Endodermal cell (in vitro differentiated cells): Measurements from ENCODE around the gene TP73. TPM values are rescaled to one million over a fixed set of nuclear protein-coding genes. Genes with fewer than 3 reads are reported as not detected.

Source experiments
- DNase-seq: peaks from one replicate; pipeline ENCODE4 v3.0.0-alpha.2; 2017
- H3K27ac ChIP-seq: 2 replicates; pipeline ENCODE4 v1.5.1; 2013; ENCODE audit warnings: mild to moderate bottlenecking, low read depth, low read length, moderate library complexity
- H3K27me3 ChIP-seq: 2 replicates; pipeline ENCODE4 v1.6.1; 2013; ENCODE audit warnings: mild to moderate bottlenecking, low read length, moderate library complexity; ENCODE audit not compliant: insufficient read depth, control insufficient read depth, poor library complexity, severe bottlenecking
- H3K36me3 ChIP-seq: 2 replicates; pipeline ENCODE4 v1.7.0; 2013; ENCODE audit warnings: mild to moderate bottlenecking, low read length, moderate library complexity; ENCODE audit not compliant: control insufficient read depth, insufficient read depth
- H3K4me1 ChIP-seq: one replicate; pipeline ENCODE4 v1.7.0; 2013; ENCODE audit warnings: low read length; ENCODE audit not compliant: control insufficient read depth, insufficient read depth
- H3K4me3 ChIP-seq: 2 replicates; pipeline ENCODE4 v1.5.1; 2013; ENCODE audit warnings: mild to moderate bottlenecking, low read length, moderate library complexity
- H3K9ac ChIP-seq: 2 replicates; pipeline ENCODE4 v1.6.1; 2013; ENCODE audit warnings: mild to moderate bottlenecking, low read length, moderate library complexity; ENCODE audit not compliant: poor library complexity, severe bottlenecking; ENCODE audit errors: extremely low read depth
- H3K9me3 ChIP-seq: 2 replicates; pipeline ENCODE4 v1.6.1; 2013; ENCODE audit warnings: mild to moderate bottlenecking, low read length, moderate library complexity; ENCODE audit not compliant: control insufficient read depth
- H3K27ac Mint-ChIP-seq: 2 replicates; pipeline ENCODE4 v1.8.0; 2020; ENCODE audit warnings: mixed read lengths
- H3K27me3 Mint-ChIP-seq: 2 replicates; pipeline ENCODE4 v1.8.0; 2021; ENCODE audit warnings: mild to moderate bottlenecking, mixed read lengths; ENCODE audit not compliant: insufficient read depth
- H3K36me3 Mint-ChIP-seq: 2 replicates; pipeline ENCODE4 v1.8.0; 2020; ENCODE audit warnings: low read depth, mixed read lengths
- H3K4me1 Mint-ChIP-seq: 2 replicates; pipeline ENCODE4 v1.8.0; 2020; ENCODE audit warnings: mixed read lengths
- H3K4me3 Mint-ChIP-seq: 2 replicates; pipeline ENCODE4 v1.8.0; 2020; ENCODE audit warnings: mild to moderate bottlenecking, moderate library complexity, mixed read lengths
- H3K9me3 Mint-ChIP-seq: 2 replicates; pipeline ENCODE4 v1.8.0; 2020; ENCODE audit warnings: mild to moderate bottlenecking, mixed read lengths
- WGBS, 2 experiments: methylation state at CpG; one replicate each; pipeline versions ENCODE4 v1.1.5 to v1.1.7; 2013; ENCODE audit warnings: missing lambda C conversion rate in 2 of 2, mixed read lengths in 1 of 2; ENCODE audit not compliant: insufficient coverage in 1 of 2, insufficient read length in 1 of 2; 5-methylcytosine and 5-hydroxymethylcytosine counted together
- total RNA-seq, 2 donors: library from RNA; stranded (reverse); fragmentation: NEBNext Ultra II Directional in 1 of 2; extraction: Animal tissue kit (Norgen Biotek cat#: 25700) in 1 of 2; gene quantifications; 2 replicates in 1 of 2; 3 replicates in 1 of 2; pipeline ENCODE4 v1.2.1, GENCODE V29; 2021
- TF ChIP-seq, protein P1 (sequence below): fragments of 200-600 bp; sonication (generic); conservative IDR thresholded peaks from 2 replicates; pipeline ENCODE4 v1.5.0; 2021; ENCODE audit warnings: antibody characterized with exemption, mild to moderate bottlenecking

The TP73 gene
- total RNA-seq, 2 donors from 2014 or later: 3.4 to 3.5 TPM

DNA sequence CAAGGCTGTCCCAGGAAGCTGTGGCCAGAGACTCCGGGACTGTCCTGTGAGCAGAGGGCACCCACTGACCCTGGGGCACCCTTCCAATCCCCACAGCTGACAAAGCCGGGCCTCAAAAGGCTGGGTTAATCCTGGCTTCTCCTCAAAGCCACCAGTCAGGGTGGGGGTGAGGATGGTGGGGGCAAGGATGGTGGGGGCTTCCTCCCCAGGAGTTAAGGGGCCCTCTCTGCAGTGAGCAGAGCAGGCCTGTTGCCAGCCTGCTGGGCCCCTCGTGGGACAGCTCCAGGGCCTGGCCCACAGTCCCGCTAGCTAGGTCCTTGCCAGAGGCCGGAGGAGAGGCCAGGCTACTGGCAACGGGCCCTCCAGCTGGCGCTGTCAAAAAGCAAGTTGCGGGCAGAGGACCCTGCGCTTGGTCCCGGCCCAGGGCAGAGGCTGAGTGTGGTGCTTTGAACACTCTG is 62.0 kb downstream of the TP73 start:
- Histone ChIP-seq H3K4me1 (no peaks in the 10 kb centered on the region), H3K27ac (no peak overlapping the region), H3K9me3 (no peaks in the 10 kb centered on the region), H3K4me3 (no peak overlapping the region), H3K27me3 (no peaks in the 10 kb centered on the region), H3K36me3 (no peaks in the 10 kb centered on the region), H3K9ac (no peak overlapping the region)
- Mint-ChIP-seq H3K4me3 (no peak overlapping the region), H3K27me3 (peaks cover 2% of the 10 kb centered on the region), H3K4me1 (no peaks in the 10 kb centered on the region), H3K27ac (no peak overlapping the region), H3K9me3 (no peaks in the 10 kb centered on the region), H3K36me3 (no peaks in the 10 kb centered on the region)
- no peak for DNase-seq
- TF ChIP-seq, protein P1, sequence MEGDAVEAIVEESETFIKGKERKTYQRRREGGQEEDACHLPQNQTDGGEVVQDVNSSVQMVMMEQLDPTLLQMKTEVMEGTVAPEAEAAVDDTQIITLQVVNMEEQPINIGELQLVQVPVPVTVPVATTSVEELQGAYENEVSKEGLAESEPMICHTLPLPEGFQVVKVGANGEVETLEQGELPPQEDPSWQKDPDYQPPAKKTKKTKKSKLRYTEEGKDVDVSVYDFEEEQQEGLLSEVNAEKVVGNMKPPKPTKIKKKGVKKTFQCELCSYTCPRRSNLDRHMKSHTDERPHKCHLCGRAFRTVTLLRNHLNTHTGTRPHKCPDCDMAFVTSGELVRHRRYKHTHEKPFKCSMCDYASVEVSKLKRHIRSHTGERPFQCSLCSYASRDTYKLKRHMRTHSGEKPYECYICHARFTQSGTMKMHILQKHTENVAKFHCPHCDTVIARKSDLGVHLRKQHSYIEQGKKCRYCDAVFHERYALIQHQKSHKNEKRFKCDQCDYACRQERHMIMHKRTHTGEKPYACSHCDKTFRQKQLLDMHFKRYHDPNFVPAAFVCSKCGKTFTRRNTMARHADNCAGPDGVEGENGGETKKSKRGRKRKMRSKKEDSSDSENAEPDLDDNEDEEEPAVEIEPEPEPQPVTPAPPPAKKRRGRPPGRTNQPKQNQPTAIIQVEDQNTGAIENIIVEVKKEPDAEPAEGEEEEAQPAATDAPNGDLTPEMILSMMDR: no peak
- 93 to 96% methylated on average over 8 to 10 of the region's 10 CpGs for WGBS, 2 experiments

DNA sequence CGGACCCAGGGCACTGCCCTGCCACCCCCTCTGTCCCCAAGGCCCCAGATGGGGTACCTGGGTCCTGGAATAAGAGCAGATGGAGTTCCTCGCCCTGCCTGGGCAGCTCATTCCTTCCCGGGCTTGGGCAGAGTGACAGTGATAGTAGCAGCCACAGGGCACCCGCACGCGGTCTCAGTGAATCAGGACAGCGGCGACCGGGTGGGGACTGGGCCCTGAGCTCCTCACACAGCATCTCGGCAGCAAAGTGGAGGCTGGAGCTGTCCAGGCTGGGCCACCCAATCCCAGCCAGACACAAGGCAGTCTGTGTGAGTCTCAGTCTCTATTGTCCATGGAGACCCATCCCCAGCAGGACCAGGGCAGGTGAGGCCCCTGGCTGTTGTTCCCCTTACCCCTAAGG is 62.5 kb downstream of the TP73 start:
- Mint-ChIP-seq H3K36me3 (no peaks in the 10 kb centered on the region), H3K27ac (no peak overlapping the region), H3K9me3 (no peaks in the 10 kb centered on the region), H3K27me3 (peaks cover 2% of the 10 kb centered on the region), H3K4me3 (no peak overlapping the region), H3K4me1 (no peaks in the 10 kb centered on the region)
- Histone ChIP-seq H3K27ac (no peak overlapping the region), H3K4me1 (no peaks in the 10 kb centered on the region), H3K36me3 (no peaks in the 10 kb centered on the region), H3K4me3 (no peak overlapping the region), H3K9me3 (no peaks in the 10 kb centered on the region), H3K27me3 (no peaks in the 10 kb centered on the region), H3K9ac (no peak overlapping the region)
- no peak for DNase-seq
- WGBS, 2 experiments: 82 to 88% methylated on average over 9 to 10 of the region's 10 CpGs
- TF ChIP-seq, protein P1: no peak

DNA sequence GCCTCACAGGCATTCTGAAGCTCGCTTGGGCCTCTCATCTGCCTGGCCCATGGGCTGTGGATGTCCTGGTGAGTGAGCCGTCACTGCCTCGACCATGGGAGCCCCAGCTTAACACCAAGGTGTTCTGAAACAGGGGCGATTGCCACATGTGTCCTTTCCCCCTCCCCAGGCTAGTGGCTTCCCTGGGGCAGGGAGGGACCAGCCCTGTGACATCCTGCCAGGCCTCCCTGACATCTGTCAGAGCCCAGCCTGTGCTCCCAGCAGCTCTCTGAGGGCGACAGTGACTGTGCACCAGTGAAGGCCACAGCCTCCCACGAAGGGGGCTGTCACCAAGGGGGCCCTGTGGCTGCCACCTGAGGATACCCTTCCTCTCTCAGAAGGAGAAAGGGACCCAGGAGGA is 64.0 kb downstream of the TP73 start:
- no peak overlapping the region for H3K27ac Mint-ChIP-seq
- DNase-seq: no peak
- no peaks in the 10 kb centered on the region for H3K4me1 ChIP-seq
- no peaks in the 10 kb centered on the region for H3K36me3 Mint-ChIP-seq
- H3K27ac ChIP-seq: no peak overlapping the region
- peaks cover under 1% of the 10 kb centered on the region for H3K27me3 Mint-ChIP-seq
- no peak overlapping the region for H3K4me3 ChIP-seq
- no peaks in the 10 kb centered on the region for H3K9me3 Mint-ChIP-seq
- no peak overlapping the region for H3K4me3 Mint-ChIP-seq
- no peaks in the 10 kb centered on the region for H3K36me3 ChIP-seq
- 85 to 92% methylated on average over 2 to 6 of the region's 6 CpGs for WGBS, 2 experiments
- H3K9me3 ChIP-seq: no peaks in the 10 kb centered on the region
- TF ChIP-seq, protein P1: no peak
- H3K27me3 ChIP-seq: no peaks in the 10 kb centered on the region
- H3K4me1 Mint-ChIP-seq: no peaks in the 10 kb centered on the region
- H3K9ac ChIP-seq: no peak overlapping the region
